HUDEP-2 (cell line): ENCODE results near the gene CYP1A1.

Experiments used
- DNase-seq, 76 experiments: peaks; one replicate each; lab custom pipeline; 2025; ENCODE audit not compliant: unreplicated experiment in 76 of 76; lab: John Stamatoyannopoulos, UW

The CYP1A1 gene

DNA sequence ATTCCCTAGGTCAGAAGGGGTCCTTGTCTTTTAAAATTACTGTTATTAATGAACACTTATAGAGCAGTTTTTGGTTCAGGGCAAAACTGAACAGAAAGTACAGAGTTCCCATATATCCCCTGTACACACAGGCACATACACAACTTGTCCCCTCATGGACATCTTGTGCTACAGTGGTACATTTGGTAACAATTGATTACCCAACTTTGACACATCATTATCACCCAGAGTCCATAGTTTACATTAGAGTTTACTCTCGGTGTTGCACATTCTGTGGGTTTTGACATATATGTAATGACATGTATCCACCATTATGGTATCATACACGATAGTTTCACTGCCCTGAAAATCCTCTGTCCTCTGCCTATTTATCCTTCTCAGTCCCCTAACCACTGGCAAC is 28.5 kb downstream of the CYP1A1 start:
- DNase-seq = no peak

- no peak for DNase-seq
Observed at GRCh38 chr15:74696398-74696729, 29.0 kb downstream of the CYP1A1 start.

DNA sequence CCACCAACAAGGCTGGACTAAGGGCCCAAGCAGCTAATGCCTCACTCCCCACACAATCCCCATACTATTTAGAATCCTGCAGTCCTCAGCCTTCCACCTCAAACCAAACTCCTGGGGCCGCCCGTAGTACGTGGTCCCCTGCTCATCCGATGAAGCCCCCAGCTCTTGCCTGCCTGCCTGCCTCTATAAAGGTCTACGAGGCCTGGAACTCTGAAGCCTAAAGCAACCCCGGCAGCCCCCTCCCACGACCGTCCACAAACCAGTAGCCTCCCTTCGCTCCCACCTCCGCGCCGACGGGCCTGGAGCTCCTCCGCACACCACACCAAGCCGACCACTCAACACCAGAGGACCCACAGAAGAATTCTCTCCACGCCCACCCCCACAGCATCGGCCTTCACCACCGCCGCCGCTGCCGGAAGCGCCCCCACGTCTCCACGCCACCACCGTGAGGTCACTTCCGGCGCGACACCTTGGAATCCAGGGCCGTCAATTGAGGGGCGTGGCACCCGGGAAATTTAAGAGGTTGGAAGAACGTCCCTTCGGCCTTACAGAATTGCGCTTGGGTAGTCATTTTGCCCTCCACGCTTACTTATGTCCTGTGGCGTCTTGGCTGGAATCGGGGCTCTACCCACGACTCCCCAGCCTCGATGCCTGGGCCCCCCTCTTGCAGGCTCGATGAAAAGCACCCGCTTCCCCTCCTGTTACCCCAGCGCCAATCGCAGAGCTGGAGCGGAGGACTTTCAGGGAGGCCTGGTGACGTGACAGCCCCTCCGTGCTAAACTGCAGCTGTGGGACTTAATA is 29.5 kb downstream of the CYP1A1 start, which contains the start of gene EDC3:
Gene EDC3, minus strand, starts transcription at position 428 of the 801 bp plus-strand sequence. CDS start 20,900 bp downstream, outside the sequence.
- DNase-seq = peak in 73 of 76 experiments; percentile 8 to 83 (median 61)

- DNase-seq = no peak
Observed at GRCh38 chr15:74692327-74692726, 33.0 kb downstream of the CYP1A1 start.

DNA sequence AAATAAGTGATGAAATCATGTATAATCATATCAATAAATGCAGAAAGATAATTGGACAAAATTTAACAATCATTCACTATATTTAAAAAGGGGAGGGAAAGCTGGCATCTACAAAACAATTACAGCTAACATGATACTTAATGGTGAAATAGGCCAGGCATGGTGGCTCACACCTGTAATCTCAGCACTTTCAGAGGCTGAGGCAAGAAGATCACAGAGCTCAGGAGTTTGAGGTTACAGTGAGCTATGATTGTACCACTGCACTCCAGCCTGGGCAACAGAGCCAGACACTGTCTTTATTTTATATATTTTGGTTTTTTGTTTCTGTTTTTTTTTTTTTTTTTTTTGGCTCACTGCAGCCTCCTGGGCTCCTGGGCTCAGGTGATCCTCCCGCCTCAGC is 41.6 kb downstream of the CYP1A1 start:
- DNase-seq = no peak

DNA sequence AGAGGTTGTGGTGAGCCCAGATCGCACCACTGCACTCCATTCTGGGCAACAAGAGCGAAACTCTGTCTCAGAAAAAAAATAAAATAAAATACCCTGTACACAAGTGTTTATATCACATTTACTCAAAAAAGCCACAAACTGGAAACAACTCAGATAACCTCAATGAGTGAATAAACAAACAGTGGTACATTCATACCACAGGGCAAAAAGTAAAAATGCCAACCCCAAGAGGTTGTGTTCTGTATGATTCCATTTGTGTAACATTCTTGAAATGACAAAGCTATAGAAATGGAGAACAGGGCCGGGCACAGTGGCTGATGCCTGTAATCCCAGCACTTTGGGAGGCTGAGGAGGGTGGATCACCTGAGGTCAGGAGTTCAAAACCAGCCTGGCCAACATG is 42.4 kb downstream of the CYP1A1 start:
- no peak for DNase-seq

GRCh38 chr15:74680456-74680855 is 44.9 kb downstream of the CYP1A1 start:
- no peak for DNase-seq

- DNase-seq = no peak
Observed at GRCh38 chr15:74676801-74677200, 48.5 kb downstream of the CYP1A1 start.

GRCh38 chr15:74674161-74674560 is 51.2 kb downstream of the CYP1A1 start:
- no peak for DNase-seq

GRCh38 chr15:74669627-74670026 is 55.7 kb downstream of the CYP1A1 start:
- no peak for DNase-seq
